Activated CD8-positive, alpha-beta T cell treated with anti-CD3 and anti-CD28 coated beads for 36 hours (primary cell): ENCODE data around the gene RFC1. TPM values are rescaled to one million over a fixed set of nuclear protein-coding genes. Genes with fewer than 3 reads are reported as not detected.
"Not testable (repeated sequence)": the region's sequence is repeated elsewhere in the genome, so short reads cannot be mapped to it uniquely, and the experiment has no call there.

Experiments used
- ATAC-seq: fragments of 200-7000 bp; cut with Tn5 transposase; one replicate; pipeline ENCODE4 v1.10.0; 2021; ENCODE audit warnings: mild to moderate bottlenecking, moderate library complexity
- CTCF ChIA-PET: fragments of 350-600 bp; sonication (Branson Sonifier 250); formaldehyde crosslinking; loops from one replicate; lab custom pipeline; 2021; ENCODE audit warnings: antibody characterized with exemption; lab: Charles Lee
- POLR2A ChIA-PET: fragments of 350-600 bp; sonication (Branson Sonifier 250); formaldehyde crosslinking; loops from one replicate; lab custom pipeline; 2021; ENCODE audit warnings: antibody characterized with exemption; lab: Charles Lee
- DNase-seq: peaks from one replicate; pipeline ENCODE4 v3.0.0-alpha.2; 2020
- H3K27ac Mint-ChIP-seq: one replicate; pipeline ENCODE4 v1.8.0; 2021; ENCODE audit warnings: mild to moderate bottlenecking, mixed read lengths
- H3K27me3 Mint-ChIP-seq: one replicate; pipeline ENCODE4 v1.8.0; 2021; ENCODE audit warnings: mixed read lengths
- H3K36me3 Mint-ChIP-seq: one replicate; pipeline ENCODE4 v1.8.0; 2021; ENCODE audit warnings: low read depth, mixed read lengths
- H3K4me1 Mint-ChIP-seq: one replicate; pipeline ENCODE4 v1.8.0; 2021; ENCODE audit warnings: low read depth, mixed read lengths
- H3K4me3 Mint-ChIP-seq: one replicate; pipeline ENCODE4 v1.8.0; 2021; ENCODE audit warnings: mild to moderate bottlenecking, moderate library complexity, mixed read lengths
- H3K9me3 Mint-ChIP-seq: one replicate; pipeline ENCODE4 v1.8.0; 2021; ENCODE audit warnings: mixed read lengths
- intact Hi-C: fragments of 100-400 bp; cut with micrococcal nuclease; formaldehyde crosslinking; loops from one replicate; pipeline ENCODE4 v1.10.0; 2022
- total RNA-seq, 2 experiments: library from RNA; stranded (reverse); gene quantifications; one replicate each; pipeline ENCODE4 v1.2.3, GENCODE V29; 2021
- TF ChIP-seq, protein P1 (sequence below): fragments of 200-600 bp; IDR thresholded peaks from one replicate; pipeline ENCODE4 v1.8.0; 2022; ENCODE audit warnings: antibody characterized with exemption, mild to moderate bottlenecking

RFC1 gene
- total RNA-seq, 2 experiments from 2014 or later = 108 to 114 TPM

- no peak for DNase-seq
- TF ChIP-seq, protein P1, sequence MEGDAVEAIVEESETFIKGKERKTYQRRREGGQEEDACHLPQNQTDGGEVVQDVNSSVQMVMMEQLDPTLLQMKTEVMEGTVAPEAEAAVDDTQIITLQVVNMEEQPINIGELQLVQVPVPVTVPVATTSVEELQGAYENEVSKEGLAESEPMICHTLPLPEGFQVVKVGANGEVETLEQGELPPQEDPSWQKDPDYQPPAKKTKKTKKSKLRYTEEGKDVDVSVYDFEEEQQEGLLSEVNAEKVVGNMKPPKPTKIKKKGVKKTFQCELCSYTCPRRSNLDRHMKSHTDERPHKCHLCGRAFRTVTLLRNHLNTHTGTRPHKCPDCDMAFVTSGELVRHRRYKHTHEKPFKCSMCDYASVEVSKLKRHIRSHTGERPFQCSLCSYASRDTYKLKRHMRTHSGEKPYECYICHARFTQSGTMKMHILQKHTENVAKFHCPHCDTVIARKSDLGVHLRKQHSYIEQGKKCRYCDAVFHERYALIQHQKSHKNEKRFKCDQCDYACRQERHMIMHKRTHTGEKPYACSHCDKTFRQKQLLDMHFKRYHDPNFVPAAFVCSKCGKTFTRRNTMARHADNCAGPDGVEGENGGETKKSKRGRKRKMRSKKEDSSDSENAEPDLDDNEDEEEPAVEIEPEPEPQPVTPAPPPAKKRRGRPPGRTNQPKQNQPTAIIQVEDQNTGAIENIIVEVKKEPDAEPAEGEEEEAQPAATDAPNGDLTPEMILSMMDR = no peak
- peaks cover 51% of the 10 kb centered on the region for H3K36me3 Mint-ChIP-seq
- intact Hi-C loops = loop anchor here (5.0 kb wide), 1 partner anchor 93 kb away; no protein-coding TSS in a partner anchor
- H3K9me3 Mint-ChIP-seq = peaks cover 8% of the 10 kb centered on the region
- ATAC-seq = peak; percentile 2
- peaks cover 79% of the 10 kb centered on the region for H3K4me1 Mint-ChIP-seq
- H3K27me3 Mint-ChIP-seq = no peaks in the 10 kb centered on the region
- H3K4me3 Mint-ChIP-seq = peak overlapping the region; percentile 73
- H3K27ac Mint-ChIP-seq = peak overlapping the region; percentile 99
- POLR2A ChIA-PET = interaction anchor here (0.7 to 5.9 kb wide), 11 partner anchors 9 to 1224 kb away, joined by 3 to 87 read pairs (median 3); partner anchors contain the start of genes LIAS, RFC1, RPL9 and WDR19
- CTCF ChIA-PET = interaction anchor here (2.8 kb wide), 1 partner anchor 11 kb away, joined by 12 read pairs; the partner anchor contains the start of gene RFC1
Observed at GRCh38 chr4:39354254-39354552, 12.0 kb downstream of the RFC1 start.

- peak overlapping the region; percentile 73 for H3K4me3 Mint-ChIP-seq
- no peaks in the 10 kb centered on the region for H3K27me3 Mint-ChIP-seq
- ChIA-PET POLR2A (interaction anchor here (0.5 to 5.9 kb wide), 15 partner anchors 8 to 1223 kb away, joined by 3 to 87 read pairs (median 3); partner anchors contain the start of genes LIAS, RFC1, RPL9 and SMIM14), CTCF (interaction anchor here (2.8 kb wide), 1 partner anchor 11 kb away, joined by 12 read pairs; the partner anchor contains the start of gene RFC1)
- TF ChIP-seq, protein P1 = no peak
- H3K4me1 Mint-ChIP-seq = peaks cover 79% of the 10 kb centered on the region
- intact Hi-C loops = loop anchor here (5.0 kb wide), 1 partner anchor 94 kb away; no protein-coding TSS in a partner anchor
- H3K36me3 Mint-ChIP-seq = peaks cover 50% of the 10 kb centered on the region
- peak overlapping the region; percentile 99 for H3K27ac Mint-ChIP-seq
- peak; percentile 44 for DNase-seq
- H3K9me3 Mint-ChIP-seq = peaks cover 9% of the 10 kb centered on the region
- peak; percentile 79 for ATAC-seq
Observed at GRCh38 chr4:39353478-39354253, 12.5 kb downstream of the RFC1 start.

- CTCF ChIA-PET = interaction anchor here (2.8 kb wide), 1 partner anchor 12 kb away, joined by 12 read pairs; the partner anchor contains the start of gene RFC1
- peaks cover 53% of the 10 kb centered on the region for H3K36me3 Mint-ChIP-seq
Observed at GRCh38 chr4:39353149-39353477, 13.0 kb downstream of the RFC1 start.

GRCh38 chr4:39349326-39349725, 16.8 kb downstream of the RFC1 start:
- intact Hi-C loops = no loop called here
- Mint-ChIP-seq H3K9me3 (peaks cover 10% of the 10 kb centered on the region), H3K36me3 (peaks cover 55% of the 10 kb centered on the region), H3K4me3 (no peak overlapping the region), H3K27ac (peak overlapping the region; percentile 79), H3K4me1 (peaks cover 65% of the 10 kb centered on the region), H3K27me3 (no peaks in the 10 kb centered on the region)
- ChIA-PET POLR2A (no interaction called here), CTCF (no interaction called here)
- DNase-seq = no peak
- no peak for ATAC-seq
- TF ChIP-seq, protein P1 = no peak

More at GRCh38 chr4:39353149-39353477, 13.0 kb downstream of the RFC1 start:
- peaks cover 79% of the 10 kb centered on the region for H3K4me1 Mint-ChIP-seq
- POLR2A ChIA-PET = interaction anchor here (1.2 to 5.9 kb wide), 7 partner anchors 8 to 286 kb away, joined by 4 to 87 read pairs (median 6); partner anchors contain the start of genes LIAS, RFC1, RPL9 and SMIM14
- H3K9me3 Mint-ChIP-seq, ATAC-seq, H3K27me3 Mint-ChIP-seq: not testable (repeated sequence)
- peak overlapping the region; percentile 99 for H3K27ac Mint-ChIP-seq
- peak; percentile 42 for DNase-seq
- peak overlapping the region; percentile 73 for H3K4me3 Mint-ChIP-seq
- intact Hi-C loops = loop anchor here (5.0 kb wide), 1 partner anchor 94 kb away; no protein-coding TSS in a partner anchor

- H3K27ac Mint-ChIP-seq = peak overlapping the region; percentile 84
- peaks cover 60% of the 10 kb centered on the region for H3K4me1 Mint-ChIP-seq
- intact Hi-C loops = no loop called here
- ATAC-seq (peak; percentile 31), DNase-seq (peak; percentile 48)
- H3K36me3 Mint-ChIP-seq = peaks cover 57% of the 10 kb centered on the region
- ChIA-PET POLR2A (interaction anchor here (0.9 to 1.7 kb wide), 3 partner anchors 10 to 110 kb away, joined by 3 to 4 read pairs (median 4); partner anchors contain the start of genes LIAS, RFC1 and RPL9), CTCF (no interaction called here)
- TF ChIP-seq, protein P1 = no peak
- no peak overlapping the region for H3K4me3 Mint-ChIP-seq
- peaks cover 10% of the 10 kb centered on the region for H3K9me3 Mint-ChIP-seq
- no peaks in the 10 kb centered on the region for H3K27me3 Mint-ChIP-seq
Observed at GRCh38 chr4:39348371-39349315, 17.5 kb downstream of the RFC1 start.
